Astrocyte (in vitro differentiated cells and primary cell): ENCODE data around the gene ATP2B2.

ENCODE experiments used
- EZH2 ChIP-seq: IDR thresholded peaks from 2 replicates; pipeline ENCODE4 v1.6.1; 2012; ENCODE audit warnings: mild to moderate bottlenecking, low read length, inconsistent platforms; ENCODE audit not compliant: insufficient read depth
- TF ChIP-seq, protein P1 (sequence below): IDR thresholded peaks from 2 replicates; pipeline ENCODE4 v1.5.1; 2011; ENCODE audit warnings: low read depth, mild to moderate bottlenecking, inconsistent platforms, low read length, moderate library complexity; ENCODE audit not compliant: insufficient read depth

DNA sequence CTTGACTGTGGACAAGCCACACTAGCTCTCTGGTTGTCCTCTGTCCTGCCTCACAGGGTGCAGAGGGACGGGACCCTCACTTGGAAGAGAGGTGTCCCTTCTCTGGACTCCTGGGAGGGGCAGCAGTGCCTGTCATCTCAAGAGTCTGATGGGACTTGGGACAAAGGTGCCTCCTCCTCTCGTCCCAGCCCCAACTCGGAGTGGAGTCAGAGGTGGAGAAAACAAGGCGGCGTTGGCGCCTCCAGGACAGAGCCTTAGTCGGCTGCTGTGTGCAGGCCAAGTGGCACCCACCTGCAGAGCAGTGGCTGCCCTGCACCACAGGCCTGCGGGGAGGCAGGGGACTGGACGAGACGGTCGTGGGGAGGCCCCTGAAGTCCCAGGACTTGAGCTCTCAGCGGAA, 175.1 kb downstream of the ATP2B2 start:
- TF ChIP-seq, protein P1, sequence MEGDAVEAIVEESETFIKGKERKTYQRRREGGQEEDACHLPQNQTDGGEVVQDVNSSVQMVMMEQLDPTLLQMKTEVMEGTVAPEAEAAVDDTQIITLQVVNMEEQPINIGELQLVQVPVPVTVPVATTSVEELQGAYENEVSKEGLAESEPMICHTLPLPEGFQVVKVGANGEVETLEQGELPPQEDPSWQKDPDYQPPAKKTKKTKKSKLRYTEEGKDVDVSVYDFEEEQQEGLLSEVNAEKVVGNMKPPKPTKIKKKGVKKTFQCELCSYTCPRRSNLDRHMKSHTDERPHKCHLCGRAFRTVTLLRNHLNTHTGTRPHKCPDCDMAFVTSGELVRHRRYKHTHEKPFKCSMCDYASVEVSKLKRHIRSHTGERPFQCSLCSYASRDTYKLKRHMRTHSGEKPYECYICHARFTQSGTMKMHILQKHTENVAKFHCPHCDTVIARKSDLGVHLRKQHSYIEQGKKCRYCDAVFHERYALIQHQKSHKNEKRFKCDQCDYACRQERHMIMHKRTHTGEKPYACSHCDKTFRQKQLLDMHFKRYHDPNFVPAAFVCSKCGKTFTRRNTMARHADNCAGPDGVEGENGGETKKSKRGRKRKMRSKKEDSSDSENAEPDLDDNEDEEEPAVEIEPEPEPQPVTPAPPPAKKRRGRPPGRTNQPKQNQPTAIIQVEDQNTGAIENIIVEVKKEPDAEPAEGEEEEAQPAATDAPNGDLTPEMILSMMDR: no peak
- no peak for TF ChIP-seq EZH2
